ENCODE data around the gene SUN1.

Gene SUN1

GRCh38 chr7:832968-833424, 720 bp downstream of the SUN1 start:
- no peak for TF ChIP-seq CTCF (IDR thresholded peaks at IDR 0.05; ENCODE audit: low read depth, low read length, missing control alignments)
- H3K36me3 ChIP-seq (replicated peaks) = no peaks in the 10 kb centered on the region
- peak overlapping the region; percentile 95 for H3K27ac ChIP-seq
- no peak for DNase-seq
- H3K4me3 ChIP-seq (ENCODE audit: low read depth, low read length) = no peak overlapping the region
- in situ Hi-C loops (cut with HindIII; ENCODE audit: low pct_ligation_motif_present, low sequenced_read_pairs) = no loop called here
- no peaks in the 10 kb centered on the region for H3K27me3 ChIP-seq (replicated peaks)

GRCh38 chr7:833601-834258, 1.5 kb downstream of the SUN1 start:
- in situ Hi-C loops (cut with HindIII; ENCODE audit: low pct_ligation_motif_present, low sequenced_read_pairs) = no loop called here
- peaks cover under 1% of the 10 kb centered on the region for H3K36me3 ChIP-seq (replicated peaks)
- no peak for TF ChIP-seq CTCF (IDR thresholded peaks at IDR 0.05; ENCODE audit: low read depth, low read length, missing control alignments)
- H3K27me3 ChIP-seq (replicated peaks) = no peaks in the 10 kb centered on the region
- no peak for DNase-seq
- no peak overlapping the region for H3K4me3 ChIP-seq (ENCODE audit: low read depth, low read length)
- no peak overlapping the region for H3K27ac ChIP-seq

- in situ Hi-C loops (cut with HindIII; ENCODE audit: low pct_ligation_motif_present, low sequenced_read_pairs) = no loop called here
- no peak overlapping the region for H3K4me3 ChIP-seq (ENCODE audit: low read depth, low read length)
Observed at GRCh38 chr7:834277-834676, 2.0 kb downstream of the SUN1 start.

GRCh38 chr7:835021-835420, 2.7 kb downstream of the SUN1 start:
- Histone ChIP-seq H3K27ac (no peak overlapping the region), H3K27me3 (replicated peaks) (no peaks in the 10 kb centered on the region), H3K36me3 (replicated peaks) (peaks cover 9% of the 10 kb centered on the region), H3K4me3 (ENCODE audit: low read depth, low read length) (no peak overlapping the region)
- no peak for TF ChIP-seq CTCF (IDR thresholded peaks at IDR 0.05; ENCODE audit: low read depth, low read length, missing control alignments)
- in situ Hi-C loops (cut with HindIII; ENCODE audit: low pct_ligation_motif_present, low sequenced_read_pairs) = no loop called here
- no peak for DNase-seq

More at GRCh38 chr7:834277-834676, 2.0 kb downstream of the SUN1 start:
- Histone ChIP-seq H3K27me3 (replicated peaks) (no peaks in the 10 kb centered on the region), H3K36me3 (replicated peaks) (peaks cover 6% of the 10 kb centered on the region), H3K27ac (no peak overlapping the region)
- no peak for DNase-seq
- TF ChIP-seq CTCF (IDR thresholded peaks at IDR 0.05; ENCODE audit: low read depth, low read length, missing control alignments) = no peak

GRCh38 chr7:835485-836401, 3.5 kb downstream of the SUN1 start:
- in situ Hi-C loops (cut with HindIII; ENCODE audit: low pct_ligation_motif_present, low sequenced_read_pairs) = no loop called here
- H3K27ac ChIP-seq = no peak overlapping the region
- H3K36me3 ChIP-seq (replicated peaks) = peaks cover 10% of the 10 kb centered on the region
- no peaks in the 10 kb centered on the region for H3K27me3 ChIP-seq (replicated peaks)
- DNase-seq = no peak
- H3K4me3 ChIP-seq (ENCODE audit: low read depth, low read length) = no peak overlapping the region
- no peak for TF ChIP-seq CTCF (IDR thresholded peaks at IDR 0.05; ENCODE audit: low read depth, low read length, missing control alignments)
